NCI-H748 treated with DMSO at 0.1 percent for 48 hours (cell line): Measurements from ENCODE around the gene NAP1L3.

Experiments
- DNase-seq: peaks from one replicate; lab custom pipeline; 2025; lab: John Stamatoyannopoulos, UW

The NAP1L3 gene

GRCh38 chrX:93673056-93673868, at the start of gene NAP1L3:
Gene NAP1L3, minus strand, starts transcription at chrX:93673578. Its CDS starts 274 bp downstream, at chrX:93673304.
- DNase-seq: peak; percentile 75

- no peak for DNase-seq
Measured at GRCh38 chrX:93711076-93711475, 37.7 kb upstream of the NAP1L3 start.

- DNase-seq: no peak
Measured at GRCh38 chrX:93703701-93704100, 30.3 kb upstream of the NAP1L3 start.

GRCh38 chrX:93695981-93696380, 22.6 kb upstream of the NAP1L3 start:
- DNase-seq: no peak

- DNase-seq: peak; percentile 39
Measured at GRCh38 chrX:93673869-93674271, 492 bp upstream of the NAP1L3 start, which contains the start of gene FAM133A. Gene FAM133A, plus strand, starts transcription at chrX:93674206. Its CDS starts 35,214 bp downstream, at chrX:93709420.

- DNase-seq: no peak
Measured at GRCh38 chrX:93660575-93660974, 12.8 kb downstream of the NAP1L3 start.

- no peak for DNase-seq
Measured at GRCh38 chrX:93649381-93649780, 24.0 kb downstream of the NAP1L3 start.

GRCh38 chrX:93637591-93637990, 35.8 kb downstream of the NAP1L3 start:
- no peak for DNase-seq
